ENCODE results near the gene CYBA.
A peak's percentile ranks its signal among the peaks of the same experiment; 100 is the strongest.

The CYBA gene

DNA sequence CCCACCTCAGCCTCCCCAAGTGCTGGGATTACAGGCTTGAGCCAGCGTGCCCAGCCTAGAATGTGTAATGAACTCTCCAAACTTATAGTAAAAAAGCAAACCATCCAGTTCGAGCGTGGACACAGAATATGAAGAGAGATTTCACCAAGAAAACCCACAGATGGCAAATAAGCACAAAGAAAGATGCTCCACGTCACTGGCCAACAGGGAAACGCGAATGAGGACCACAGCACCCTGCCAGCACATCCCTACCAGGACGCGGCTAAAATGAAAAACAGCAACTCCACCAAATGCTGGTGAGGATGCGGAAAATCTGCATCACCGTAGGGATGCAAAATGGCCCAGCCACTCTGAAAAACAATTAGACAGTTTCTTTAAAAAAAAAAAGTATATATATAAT is 10.6 kb upstream of the CYBA start:
- peak overlapping the region; percentile 64 for H3K27ac Mint-ChIP-seq
- ATAC-seq (ENCODE audit: low read depth) (no peak), DNase-seq (ENCODE audit: low spot score in 2 of 2) (no peak)
- no peaks in the 10 kb centered on the region for H3K9me3 Mint-ChIP-seq
- H3K4me1 Mint-ChIP-seq, result peaks cover 18% of the 10 kb centered on the region
- H3K36me3 Mint-ChIP-seq, result peaks cover 2% of the 10 kb centered on the region
- peak overlapping the region; percentile 15 for H3K4me3 Mint-ChIP-seq
- no peaks in the 10 kb centered on the region for H3K27me3 Mint-ChIP-seq

DNA sequence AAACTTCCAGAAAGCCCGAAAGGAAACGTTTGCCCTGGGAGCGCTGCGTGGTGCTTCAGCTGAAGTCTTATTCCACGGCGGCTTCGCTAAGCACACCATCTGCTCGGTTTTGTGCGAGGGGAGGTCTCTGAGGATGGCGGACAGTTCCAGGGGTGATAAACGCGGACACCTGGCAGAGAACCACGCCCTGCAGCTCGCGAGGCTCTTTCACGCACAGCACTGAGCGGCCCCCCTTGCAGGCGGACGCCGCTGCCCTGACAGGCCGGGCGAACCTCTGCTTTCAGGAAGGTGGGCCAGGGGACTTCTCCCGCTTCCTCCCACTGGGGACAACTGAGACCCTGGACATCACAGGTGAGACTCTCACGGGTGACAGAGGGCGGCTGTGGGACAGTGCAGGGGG is 8.3 kb upstream of the CYBA start:
- DNase-seq (ENCODE audit: low spot score in 2 of 2), result no peak
- H3K4me3 Mint-ChIP-seq, result no peak overlapping the region
- H3K27ac Mint-ChIP-seq, result no peak overlapping the region
- no peak for ATAC-seq (ENCODE audit: low read depth)
- H3K9me3 Mint-ChIP-seq, result no peaks in the 10 kb centered on the region
- H3K36me3 Mint-ChIP-seq, result peaks cover 7% of the 10 kb centered on the region
- peaks cover 14% of the 10 kb centered on the region for H3K4me1 Mint-ChIP-seq
- H3K27me3 Mint-ChIP-seq, result no peaks in the 10 kb centered on the region

DNA sequence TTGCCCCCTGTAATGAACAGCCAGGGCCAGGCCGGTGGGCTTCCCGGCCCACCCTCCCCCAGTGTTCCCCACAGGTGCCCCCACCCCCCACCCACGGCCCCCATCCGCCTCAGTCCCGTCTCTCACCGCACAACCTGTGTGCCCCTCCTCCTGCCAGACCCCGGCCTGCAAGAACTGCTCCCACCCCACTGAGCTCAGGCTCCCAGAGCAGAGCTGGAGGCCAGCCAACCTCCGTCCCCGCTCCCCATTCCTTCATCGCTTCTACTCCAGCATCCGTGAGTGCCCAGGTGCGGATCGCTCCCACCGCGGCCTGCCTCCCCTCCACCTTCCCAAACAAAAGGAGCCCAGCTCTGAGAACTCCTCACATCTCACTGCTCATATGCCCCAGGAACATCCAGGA is 7.9 kb upstream of the CYBA start:
- no peaks in the 10 kb centered on the region for H3K9me3 Mint-ChIP-seq
- no peak for ATAC-seq (ENCODE audit: low read depth)
- peaks cover 11% of the 10 kb centered on the region for H3K4me1 Mint-ChIP-seq
- H3K4me3 Mint-ChIP-seq, result no peak overlapping the region
- H3K27ac Mint-ChIP-seq, result no peak overlapping the region
- DNase-seq (ENCODE audit: low spot score in 2 of 2), result no peak
- H3K36me3 Mint-ChIP-seq, result peaks cover 7% of the 10 kb centered on the region
- H3K27me3 Mint-ChIP-seq, result no peaks in the 10 kb centered on the region

DNA sequence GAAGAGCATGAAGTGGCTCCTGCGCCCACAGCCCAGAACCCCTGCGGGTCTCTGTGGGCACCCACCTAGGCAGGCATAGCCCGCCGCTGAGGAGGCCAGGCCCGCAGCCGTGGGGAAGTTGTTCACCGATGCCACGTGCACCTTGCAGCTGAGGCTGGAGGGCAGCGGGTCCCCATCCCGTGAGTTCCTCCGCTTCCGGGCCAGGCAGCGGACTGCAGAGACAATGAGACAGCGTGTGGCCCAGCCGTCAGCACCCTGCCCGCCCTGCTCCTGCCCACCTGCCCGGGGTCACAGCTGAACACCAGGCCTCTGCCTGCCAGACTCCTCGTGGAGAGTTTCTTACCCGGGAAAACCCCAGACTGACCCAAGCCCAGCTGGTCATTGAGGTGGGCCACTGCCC is 6.5 kb upstream of the CYBA start:
- ATAC-seq (ENCODE audit: low read depth), result no peak
- Mint-ChIP-seq H3K9me3 (no peaks in the 10 kb centered on the region), H3K36me3 (peaks cover 10% of the 10 kb centered on the region), H3K4me1 (peaks cover 11% of the 10 kb centered on the region), H3K4me3 (no peak overlapping the region), H3K27ac (no peak overlapping the region), H3K27me3 (no peaks in the 10 kb centered on the region)
- no peak for DNase-seq (ENCODE audit: low spot score in 2 of 2)

GRCh38 chr16:88656291-88656980 is 5.6 kb upstream of the CYBA start:
- H3K4me1 Mint-ChIP-seq, result peaks cover 6% of the 10 kb centered on the region
- ATAC-seq (ENCODE audit: low read depth) (no peak), DNase-seq (ENCODE audit: low spot score in 2 of 2) (no peak)
- H3K4me3 Mint-ChIP-seq, result no peak overlapping the region
- H3K36me3 Mint-ChIP-seq, result peaks cover 10% of the 10 kb centered on the region
- H3K27ac Mint-ChIP-seq, result no peak overlapping the region
- H3K27me3 Mint-ChIP-seq, result no peaks in the 10 kb centered on the region
- H3K9me3 Mint-ChIP-seq, result no peaks in the 10 kb centered on the region

- Mint-ChIP-seq H3K4me3 (no peak overlapping the region), H3K4me1 (peaks cover 6% of the 10 kb centered on the region), H3K27ac (no peak overlapping the region), H3K27me3 (no peaks in the 10 kb centered on the region), H3K9me3 (no peaks in the 10 kb centered on the region), H3K36me3 (peaks cover 10% of the 10 kb centered on the region)
- DNase-seq (ENCODE audit: low spot score in 2 of 2) (no peak), ATAC-seq (ENCODE audit: low read depth) (no peak)
Measured at GRCh38 chr16:88655733-88656281, 5.0 kb upstream of the CYBA start.

- Mint-ChIP-seq H3K27ac (no peak overlapping the region), H3K9me3 (no peaks in the 10 kb centered on the region), H3K4me3 (no peak overlapping the region), H3K4me1 (peaks cover 6% of the 10 kb centered on the region), H3K36me3 (peaks cover 10% of the 10 kb centered on the region), H3K27me3 (no peaks in the 10 kb centered on the region)
- no peak for ATAC-seq (ENCODE audit: low read depth)
- DNase-seq (ENCODE audit: low spot score in 2 of 2), result no peak
Measured at GRCh38 chr16:88655053-88655732, 4.3 kb upstream of the CYBA start.

- H3K27ac Mint-ChIP-seq, result no peak overlapping the region
- DNase-seq (ENCODE audit: low spot score in 2 of 2) (no peak), ATAC-seq (ENCODE audit: low read depth) (no peak)
- H3K4me3 Mint-ChIP-seq, result no peak overlapping the region
- H3K9me3 Mint-ChIP-seq, result no peaks in the 10 kb centered on the region
- H3K27me3 Mint-ChIP-seq, result no peaks in the 10 kb centered on the region
- peaks cover 6% of the 10 kb centered on the region for H3K4me1 Mint-ChIP-seq
- H3K36me3 Mint-ChIP-seq, result peaks cover 11% of the 10 kb centered on the region
Measured at GRCh38 chr16:88654363-88655052, 3.7 kb upstream of the CYBA start.

DNA sequence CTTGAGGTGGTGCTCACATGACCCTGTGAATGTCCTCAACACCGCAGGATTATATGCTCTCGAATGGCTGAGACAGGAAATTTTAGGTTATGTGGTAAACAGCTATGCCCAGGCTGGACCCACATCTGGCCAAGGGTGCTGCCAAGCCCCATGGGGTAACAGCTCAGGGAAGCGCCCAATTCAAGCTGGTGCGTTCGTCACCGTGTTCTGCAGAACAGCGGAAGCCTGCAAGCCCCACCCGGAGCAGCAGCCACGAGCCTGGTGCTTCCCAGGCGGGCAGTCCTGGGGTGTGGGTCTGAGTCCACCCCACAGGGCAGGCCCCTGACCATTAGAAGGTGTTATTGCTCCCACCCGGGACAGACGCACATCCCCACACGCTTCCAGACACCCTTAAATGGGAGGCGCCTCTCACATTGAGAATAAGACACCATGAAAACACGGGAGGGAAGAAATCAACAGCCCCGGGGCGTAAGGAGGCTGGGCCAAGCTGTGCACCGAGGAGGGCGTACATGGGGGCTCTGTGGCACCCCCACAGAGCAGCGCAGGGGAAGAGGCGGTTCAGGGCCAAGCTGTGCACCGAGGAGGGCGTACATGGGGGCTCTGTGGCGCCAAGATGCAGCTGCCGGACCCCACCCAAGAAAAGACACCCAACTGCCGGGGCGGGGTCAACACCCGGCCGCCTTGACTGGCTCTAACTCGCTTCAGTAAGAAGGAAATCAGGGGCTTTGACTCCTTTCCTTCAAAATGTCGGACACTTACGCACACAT is 2.9 kb upstream of the CYBA start:
- ATAC-seq (ENCODE audit: low read depth), result no peak
- Mint-ChIP-seq H3K4me1 (peaks cover 11% of the 10 kb centered on the region), H3K27ac (peak overlapping the region; percentile 51), H3K9me3 (no peaks in the 10 kb centered on the region), H3K27me3 (no peaks in the 10 kb centered on the region), H3K4me3 (no peak overlapping the region), H3K36me3 (peaks cover 14% of the 10 kb centered on the region)
- DNase-seq (ENCODE audit: low spot score in 2 of 2), result no peak

DNA sequence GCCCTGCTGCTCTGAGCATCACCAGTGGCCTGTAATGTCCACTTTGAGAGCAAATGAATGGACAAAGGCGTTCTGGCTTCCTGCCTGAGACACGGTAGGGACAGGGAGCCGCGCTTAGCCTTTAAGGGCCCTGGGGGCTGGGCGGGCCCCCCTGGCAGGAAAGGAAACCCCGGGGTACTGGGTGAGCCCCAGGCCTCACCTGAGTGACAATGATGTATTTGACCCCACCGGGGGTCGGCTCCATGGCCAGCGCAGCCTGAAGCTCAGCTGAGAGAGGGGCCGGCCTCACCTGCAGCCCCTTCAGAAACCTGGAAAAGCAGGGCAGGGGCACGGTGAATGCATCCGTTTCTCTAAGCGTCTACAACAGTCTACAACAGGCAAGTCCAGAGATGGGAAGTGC is 2.2 kb upstream of the CYBA start:
- Mint-ChIP-seq H3K4me1 (peaks cover 11% of the 10 kb centered on the region), H3K4me3 (no peak overlapping the region), H3K27me3 (no peaks in the 10 kb centered on the region), H3K27ac (peak overlapping the region; percentile 51), H3K9me3 (no peaks in the 10 kb centered on the region), H3K36me3 (peaks cover 13% of the 10 kb centered on the region)
- ATAC-seq (ENCODE audit: low read depth) (no peak), DNase-seq (ENCODE audit: low spot score in 2 of 2) (no peak)

GRCh38 chr16:88652762-88653063 is 1.9 kb upstream of the CYBA start:
- DNase-seq (ENCODE audit: low spot score in 2 of 2), result no peak
- no peaks in the 10 kb centered on the region for H3K9me3 Mint-ChIP-seq
- H3K27me3 Mint-ChIP-seq, result no peaks in the 10 kb centered on the region
- H3K4me3 Mint-ChIP-seq, result no peak overlapping the region
- peaks cover 13% of the 10 kb centered on the region for H3K36me3 Mint-ChIP-seq
- ATAC-seq (ENCODE audit: low read depth), result no peak
- peak overlapping the region; percentile 98 for H3K27ac Mint-ChIP-seq
- H3K4me1 Mint-ChIP-seq, result peaks cover 11% of the 10 kb centered on the region

DNA sequence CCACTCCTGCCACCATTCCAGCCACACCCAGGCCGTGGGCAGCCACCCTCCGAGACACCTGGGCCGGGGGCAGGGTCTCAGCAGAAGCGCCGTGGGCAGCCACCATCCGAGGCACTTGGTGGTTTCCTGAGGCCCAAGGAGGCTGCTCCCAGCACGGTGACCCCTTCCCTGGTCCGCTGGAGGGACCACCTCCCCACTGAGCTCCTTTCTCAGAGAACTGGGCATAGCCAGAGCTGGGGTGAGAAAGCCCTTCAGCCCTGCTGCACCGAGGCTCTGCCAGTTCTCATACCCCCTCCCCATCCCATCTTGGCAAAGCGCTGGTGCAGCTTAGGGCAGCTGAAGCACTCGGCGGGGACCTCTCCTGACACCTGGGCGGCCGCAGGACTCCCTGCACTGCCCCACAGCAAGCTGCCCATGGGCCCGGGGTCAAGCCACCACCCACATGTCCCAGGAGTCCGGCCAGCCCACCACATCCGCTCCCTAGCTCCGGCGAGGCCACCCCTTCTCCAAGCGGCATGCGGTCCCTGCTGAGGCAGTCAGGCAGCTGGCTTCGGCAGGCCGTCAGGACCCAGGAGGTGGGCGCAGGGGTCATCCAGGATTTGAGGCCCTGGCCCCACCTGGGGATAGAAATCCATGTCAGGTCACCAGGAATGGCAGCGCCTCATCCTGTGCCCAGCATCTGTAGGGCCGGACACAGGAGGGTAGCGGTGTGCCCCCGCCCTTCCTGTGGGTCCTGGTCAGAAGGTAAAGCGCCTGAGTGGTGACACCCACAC is 1.3 kb upstream of the CYBA start:
- Mint-ChIP-seq H3K4me3 (peak overlapping the region; percentile 95), H3K36me3 (peaks cover 13% of the 10 kb centered on the region), H3K4me1 (peaks cover 11% of the 10 kb centered on the region), H3K27ac (peak overlapping the region; percentile 98), H3K27me3 (no peaks in the 10 kb centered on the region), H3K9me3 (no peaks in the 10 kb centered on the region)
- no peak for ATAC-seq (ENCODE audit: low read depth)
- no peak for DNase-seq (ENCODE audit: low spot score in 2 of 2)

DNA sequence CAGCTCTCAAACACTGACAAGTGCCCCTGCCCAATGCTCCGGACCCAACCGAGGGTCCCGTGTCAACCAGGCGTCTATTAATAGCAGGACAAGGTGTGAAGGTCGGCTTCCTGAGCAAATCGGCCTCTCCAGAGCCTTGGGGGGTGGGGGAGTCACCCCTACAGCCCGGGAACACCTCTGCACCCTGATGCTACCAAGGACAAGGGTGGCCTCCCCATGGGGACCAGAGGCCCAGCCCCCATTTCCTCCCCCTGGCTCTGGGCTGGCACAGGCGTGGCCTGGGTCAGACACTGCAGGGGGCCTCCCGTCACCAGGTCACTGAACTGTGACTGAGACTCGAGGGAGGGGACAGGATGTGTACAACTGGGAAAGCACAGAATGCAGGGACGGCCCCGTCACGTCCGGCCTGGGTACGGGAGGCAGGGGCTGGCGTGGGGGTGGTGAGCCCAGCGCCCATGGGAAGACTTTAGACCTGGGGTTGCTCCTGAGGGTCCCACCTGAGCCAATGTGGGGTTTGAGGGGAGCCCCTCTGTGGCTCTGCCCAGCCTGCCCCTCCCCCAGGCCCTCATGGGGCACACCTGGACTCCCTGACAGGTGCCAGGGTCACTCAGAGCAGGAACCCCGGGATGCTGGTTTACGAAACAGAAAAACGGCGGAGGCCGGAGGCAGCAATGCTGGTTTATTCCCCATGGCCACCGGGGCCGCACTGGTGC is 579 bp upstream of the CYBA start:
- DNase-seq (ENCODE audit: low spot score in 2 of 2), result peak; percentile 73 to 84
- peak overlapping the region; percentile 95 for H3K4me3 Mint-ChIP-seq
- peaks cover 13% of the 10 kb centered on the region for H3K36me3 Mint-ChIP-seq
- peak; percentile 77 for ATAC-seq (ENCODE audit: low read depth)
- peak overlapping the region; percentile 98 for H3K27ac Mint-ChIP-seq
- H3K4me1 Mint-ChIP-seq, result peaks cover 11% of the 10 kb centered on the region
- H3K9me3 Mint-ChIP-seq, result no peaks in the 10 kb centered on the region
- H3K27me3 Mint-ChIP-seq, result no peaks in the 10 kb centered on the region
